SK-N-SH treated with all-trans-retinoic acid at 6 μM for 48 hours (cell line): Measurements from ENCODE around the gene GRIA1.

Experiments used
- ARNTL ChIP-seq: fragments of 450-650 bp; formaldehyde crosslinking; IDR thresholded peaks from 2 replicates; pipeline ENCODE4 v1.5.0; 2020; ENCODE audit warnings: low read depth, mild to moderate bottlenecking, moderate library complexity, borderline replicate concordance
- CREB5 ChIP-seq: fragments of 250-450 bp; sonication (Bioruptor Pico); IDR thresholded peaks from 2 replicates; pipeline ENCODE4 v1.5.1; 2020; ENCODE audit warnings: low read depth, mild to moderate bottlenecking, moderate library complexity
- CSDC2 ChIP-seq: fragments of 250-450 bp; sonication (Bioruptor Pico); IDR thresholded peaks from 2 replicates; pipeline ENCODE4 v1.5.0; 2020; ENCODE audit warnings: mild to moderate bottlenecking, moderate library complexity
- ESRRG ChIP-seq: fragments of 250-450 bp; sonication (Bioruptor Pico); IDR thresholded peaks from 2 replicates; pipeline ENCODE4 v1.6.1; 2021; ENCODE audit warnings: mild to moderate bottlenecking
- GLIS3 ChIP-seq: fragments of 250-450 bp; sonication (Bioruptor Pico); IDR thresholded peaks from 2 replicates; pipeline ENCODE4 v1.5.0; 2020; ENCODE audit warnings: mild to moderate bottlenecking, moderate library complexity
- RARB ChIP-seq: fragments of 250-450 bp; sonication (Bioruptor Pico); IDR thresholded peaks from 2 replicates; pipeline ENCODE4 v1.8.0; 2021; ENCODE audit warnings: mild to moderate bottlenecking, moderate library complexity
- SNAI2 ChIP-seq: fragments of 250-450 bp; sonication (Bioruptor Pico); IDR thresholded peaks from 2 replicates; pipeline ENCODE4 v1.5.0; 2020; ENCODE audit warnings: mild to moderate bottlenecking, moderate library complexity
- TCF4 ChIP-seq: fragments of 250-450 bp; sonication (Bioruptor Pico); IDR thresholded peaks from 2 replicates; pipeline ENCODE4 v1.8.0; 2021; ENCODE audit warnings: mild to moderate bottlenecking, moderate library complexity, borderline replicate concordance
- ZC3H10 ChIP-seq: fragments of 250-450 bp; sonication (Bioruptor Pico); IDR thresholded peaks from 2 replicates; pipeline ENCODE4 v1.5.1; 2021; ENCODE audit warnings: mild to moderate bottlenecking, moderate library complexity
- ZFP30 ChIP-seq: fragments of 450-650 bp; formaldehyde crosslinking; IDR thresholded peaks from 2 replicates; pipeline ENCODE4 v1.5.0; 2022; ENCODE audit warnings: mild to moderate bottlenecking, moderate library complexity
- TF ChIP-seq, protein P1 (sequence below): fragments of 250-450 bp; sonication (Bioruptor Pico); IDR thresholded peaks from 2 replicates; pipeline ENCODE4 v1.8.0; 2020; ENCODE audit warnings: mild to moderate bottlenecking, moderate library complexity, borderline replicate concordance

GRCh38 chr5:153793699-153794098 lies 303.2 kb downstream of the GRIA1 start:
- no peak for TF ChIP-seq TCF4 (CRISPR knock-in tag)
- no peak for TF ChIP-seq RARB (CRISPR knock-in tag)
- TF ChIP-seq GLIS3 (CRISPR knock-in tag): no peak
- TF ChIP-seq, protein P1, sequence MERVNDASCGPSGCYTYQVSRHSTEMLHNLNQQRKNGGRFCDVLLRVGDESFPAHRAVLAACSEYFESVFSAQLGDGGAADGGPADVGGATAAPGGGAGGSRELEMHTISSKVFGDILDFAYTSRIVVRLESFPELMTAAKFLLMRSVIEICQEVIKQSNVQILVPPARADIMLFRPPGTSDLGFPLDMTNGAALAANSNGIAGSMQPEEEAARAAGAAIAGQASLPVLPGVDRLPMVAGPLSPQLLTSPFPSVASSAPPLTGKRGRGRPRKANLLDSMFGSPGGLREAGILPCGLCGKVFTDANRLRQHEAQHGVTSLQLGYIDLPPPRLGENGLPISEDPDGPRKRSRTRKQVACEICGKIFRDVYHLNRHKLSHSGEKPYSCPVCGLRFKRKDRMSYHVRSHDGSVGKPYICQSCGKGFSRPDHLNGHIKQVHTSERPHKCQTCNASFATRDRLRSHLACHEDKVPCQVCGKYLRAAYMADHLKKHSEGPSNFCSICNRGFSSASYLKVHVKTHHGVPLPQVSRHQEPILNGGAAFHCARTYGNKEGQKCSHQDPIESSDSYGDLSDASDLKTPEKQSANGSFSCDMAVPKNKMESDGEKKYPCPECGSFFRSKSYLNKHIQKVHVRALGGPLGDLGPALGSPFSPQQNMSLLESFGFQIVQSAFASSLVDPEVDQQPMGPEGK (CRISPR knock-in tag): no peak
- no peak for TF ChIP-seq ESRRG
- TF ChIP-seq ARNTL (CRISPR knock-in tag): no peak
- TF ChIP-seq ZFP30 (CRISPR knock-in tag): no peak
- no peak for TF ChIP-seq SNAI2
- no peak for TF ChIP-seq CREB5
- TF ChIP-seq CSDC2: no peak
- TF ChIP-seq ZC3H10 (CRISPR knock-in tag): no peak
